H1 (cell line): ENCODE data around the gene ITGA11. TPM values are rescaled to one million over a fixed set of nuclear protein-coding genes. Genes with fewer than 3 reads are reported as not detected.

ENCODE experiments used
- CBX8 ChIP-seq: fragments of 300-800, 300-1000 bp; sonication (generic); IDR thresholded peaks from 2 replicates; pipeline ENCODE4 v1.7.1; 2016; ENCODE audit warnings: low read depth, low read length, borderline replicate concordance
- polyA plus RNA-seq, 7 experiments: library from polyadenylated mRNA; depleted of rRNA in 3 of 7; stranded (reverse) in 5 of 7; unstranded in 2 of 7; fragments of >200 nt in 5 of 7; fragments of 200-250 nt in 2 of 7; gene quantifications; 1 replicate in 5 of 7; 2 replicates in 1 of 7; 4 replicates in 1 of 7; pipeline versions ENCODE4 v1.2.1 to v1.2.3, GENCODE V29; 2011 to 2013; ENCODE audit warnings: missing spikeins in 2 of 7, mixed read lengths in 2 of 7
- total RNA-seq: library from RNA; stranded (reverse); fragmentation: NEBNext Ultra II Directional; extraction: Animal tissue kit (Norgen Biotek cat#: 25700); gene quantifications from 2 replicates; pipeline ENCODE4 v1.2.1, GENCODE V29; 2021

The ITGA11 gene
- total and polyA plus RNA-seq, 2 of the 8 experiments (the other 6 are each of a cell fraction or from before 2014, with no cell fraction given) = 0.05 to 0.06 TPM

DNA sequence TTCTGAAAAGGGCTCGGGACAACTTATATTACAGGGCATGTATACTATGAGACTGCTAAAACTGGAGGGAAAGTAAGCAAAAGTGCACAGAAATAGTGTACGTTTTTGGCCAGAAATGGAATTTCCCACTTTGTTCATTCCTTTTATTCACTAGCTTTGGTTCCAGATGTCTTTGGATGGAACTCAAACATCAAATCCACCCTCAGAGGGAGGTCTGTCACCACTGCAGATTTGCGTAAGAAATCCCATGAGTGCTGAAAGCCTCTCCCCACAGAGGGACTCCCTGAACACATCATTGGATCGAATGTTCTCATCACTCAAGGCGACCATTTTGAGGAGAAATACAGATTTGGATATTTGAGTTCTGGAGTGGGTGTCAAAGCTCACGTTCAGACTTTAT, 82.8 kb downstream of the ITGA11 start (continued):
- TF ChIP-seq CBX8 = no peak
